Thymus (tissue), 11 donors: Measurements from ENCODE around the gene DYNC2H1. TPM values are rescaled to one million over a fixed set of nuclear protein-coding genes. Genes with fewer than 3 reads are reported as not detected.

Source experiments
- DNase-seq, 9 donors: peaks; one replicate each; pipeline ENCODE4 v3.0.0-alpha.2; 2013; ENCODE audit warnings: low spot score in 9 of 9, low read depth in 6 of 9, missing footprints in 1 of 9
- H3K27ac ChIP-seq, 2 donors: one replicate each; pipeline ENCODE4 v1.5.1; 2013; ENCODE audit warnings: control low read depth in 1 of 2, low read depth in 1 of 2, low read length in 1 of 2, mild to moderate bottlenecking in 1 of 2, moderate library complexity in 1 of 2
- H3K27me3 ChIP-seq, 2 donors: one replicate each; pipeline ENCODE4 v1.5.1; 2013; ENCODE audit warnings: low read length in 1 of 2; ENCODE audit not compliant: control insufficient read depth in 2 of 2, insufficient read depth in 1 of 2
- H3K36me3 ChIP-seq, 2 donors: one replicate each; pipeline ENCODE4 v1.5.1; 2013; ENCODE audit warnings: low read length in 1 of 2, mild to moderate bottlenecking in 1 of 2, moderate library complexity in 1 of 2; ENCODE audit not compliant: control insufficient read depth in 2 of 2, insufficient read depth in 2 of 2
- H3K4me1 ChIP-seq, 2 donors: one replicate each; pipeline ENCODE4 v1.5.1; 2013; ENCODE audit warnings: low read length in 2 of 2; ENCODE audit not compliant: control insufficient read depth in 2 of 2, insufficient read depth in 2 of 2
- H3K4me3 ChIP-seq, 2 donors: one replicate each; pipeline ENCODE4 v1.5.1; 2013; ENCODE audit warnings: low read length in 2 of 2, control low read depth in 1 of 2, mild to moderate bottlenecking in 1 of 2
- H3K9me3 ChIP-seq, 2 donors: one replicate each; pipeline ENCODE4 v1.5.1; 2013; ENCODE audit warnings: low read length in 1 of 2, mild to moderate bottlenecking in 1 of 2; ENCODE audit not compliant: control insufficient read depth in 2 of 2, insufficient read depth in 1 of 2
- WGBS: extraction: QIAGEN DNeasy Blood & Tissue Kit; methylation state at CpG from one replicate; pipeline ENCODE4 v1.1.7; 2013; 5-methylcytosine and 5-hydroxymethylcytosine counted together
- polyA plus RNA-seq: library from polyadenylated mRNA; stranded (reverse); fragments of 200-250 nt; gene quantifications from one replicate; pipeline ENCODE4 v1.2.3, GENCODE V29; 2013
- total RNA-seq: library from RNA; stranded (reverse); fragments of 120-200 nt; gene quantifications from one replicate; pipeline ENCODE4 v1.2.4, GENCODE V29; 2013
- donor health status: healthy.

The DYNC2H1 gene
- total and polyA plus RNA-seq, 2 donors, result 5.5 to 13.6 TPM

DNA sequence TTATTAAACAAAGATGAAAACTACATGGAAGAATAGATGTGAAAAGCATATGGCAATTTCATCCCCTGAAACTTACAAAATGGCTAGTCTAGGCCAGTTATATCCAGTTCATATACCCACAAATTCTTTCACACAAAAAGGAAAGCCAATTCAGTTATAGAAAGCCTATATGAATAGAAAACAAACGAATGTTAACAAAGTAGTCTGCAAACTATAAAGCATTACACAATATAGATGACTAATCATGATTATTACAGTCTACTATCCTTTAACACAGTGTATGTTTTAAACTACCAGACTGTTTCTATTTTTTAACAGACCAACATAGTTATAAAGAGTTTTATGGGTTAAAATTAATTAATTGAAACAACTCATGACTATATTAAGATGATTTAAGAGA lies 29.4 kb upstream of the DYNC2H1 start:
- no peak for DNase-seq
- no peak overlapping the region for H3K4me3 ChIP-seq
- H3K9me3 ChIP-seq, result peaks cover 0 to 1% of the 10 kb centered on the region in 2 donors
- peaks cover 13 to 40% of the 10 kb centered on the region in 2 donors for H3K36me3 ChIP-seq
- no peak overlapping the region for H3K27ac ChIP-seq
- WGBS, result 96% methylated on average over 1 of the region's 1 CpG
- H3K4me1 ChIP-seq, result no peaks in the 10 kb centered on the region
- no peaks in the 10 kb centered on the region for H3K27me3 ChIP-seq

DNA sequence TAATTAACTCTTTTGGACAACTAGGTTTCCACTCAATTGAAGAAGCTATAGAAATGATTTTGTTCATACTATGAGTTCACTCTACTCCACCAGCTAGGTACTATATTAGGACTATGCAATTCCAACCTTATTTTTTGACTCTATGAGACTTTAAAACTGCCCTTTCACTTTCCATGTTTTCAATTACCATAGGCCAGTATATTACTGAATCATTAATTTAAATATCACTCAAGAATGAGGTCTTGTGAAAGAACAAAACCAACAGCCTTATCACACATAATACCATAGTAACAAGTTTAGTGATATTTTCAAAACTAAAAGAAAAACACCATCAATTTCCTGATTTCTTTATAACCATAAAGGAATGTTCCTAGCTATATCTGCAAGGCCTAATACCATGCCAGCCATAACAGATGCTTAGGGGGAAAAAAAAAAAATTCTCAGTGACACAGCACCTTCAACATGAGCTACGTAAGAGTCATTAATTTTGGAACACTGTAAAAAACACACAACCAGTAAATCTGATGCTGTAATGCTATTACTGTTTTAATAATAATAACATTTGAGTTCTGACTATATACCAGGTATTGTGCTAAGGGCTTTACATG lies 23.4 kb upstream of the DYNC2H1 start:
- H3K36me3 ChIP-seq, result peaks cover 9 to 10% of the 10 kb centered on the region in 2 donors
- DNase-seq, result no peak
- H3K27me3 ChIP-seq, result no peaks in the 10 kb centered on the region
- H3K27ac ChIP-seq, result no peak overlapping the region
- 97% methylated on average over 1 of the region's 1 CpG for WGBS
- peaks cover under 1 to 5% of the 10 kb centered on the region in 2 donors for H3K4me1 ChIP-seq
- no peak overlapping the region for H3K4me3 ChIP-seq
- H3K9me3 ChIP-seq, result no peaks in the 10 kb centered on the region

DNA sequence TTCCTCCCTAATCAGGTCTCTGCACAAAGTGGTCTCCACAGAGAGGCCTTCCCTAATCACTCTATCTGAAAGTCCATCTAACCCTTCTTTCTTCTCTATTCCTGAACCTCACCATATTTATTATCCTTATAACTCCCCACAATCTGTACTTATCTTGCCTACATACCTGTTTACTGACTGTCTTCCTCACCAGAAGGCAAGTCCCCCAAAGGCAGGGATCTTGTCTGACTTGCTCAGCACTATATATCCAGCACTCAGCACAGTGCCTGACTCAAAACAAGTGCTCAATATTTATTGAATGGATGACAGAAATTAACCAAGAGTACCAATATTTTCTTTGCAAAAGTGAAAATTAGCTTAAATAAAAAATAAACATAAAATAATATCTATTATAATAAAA lies 22.8 kb upstream of the DYNC2H1 start:
- Histone ChIP-seq H3K9me3 (no peaks in the 10 kb centered on the region), H3K27me3 (no peaks in the 10 kb centered on the region), H3K4me3 (no peak overlapping the region), H3K36me3 (peaks cover 9 to 10% of the 10 kb centered on the region in 2 donors), H3K4me1 (peaks cover 3 to 8% of the 10 kb centered on the region in 2 donors), H3K27ac (no peak overlapping the region)
- DNase-seq, result no peak

DNA sequence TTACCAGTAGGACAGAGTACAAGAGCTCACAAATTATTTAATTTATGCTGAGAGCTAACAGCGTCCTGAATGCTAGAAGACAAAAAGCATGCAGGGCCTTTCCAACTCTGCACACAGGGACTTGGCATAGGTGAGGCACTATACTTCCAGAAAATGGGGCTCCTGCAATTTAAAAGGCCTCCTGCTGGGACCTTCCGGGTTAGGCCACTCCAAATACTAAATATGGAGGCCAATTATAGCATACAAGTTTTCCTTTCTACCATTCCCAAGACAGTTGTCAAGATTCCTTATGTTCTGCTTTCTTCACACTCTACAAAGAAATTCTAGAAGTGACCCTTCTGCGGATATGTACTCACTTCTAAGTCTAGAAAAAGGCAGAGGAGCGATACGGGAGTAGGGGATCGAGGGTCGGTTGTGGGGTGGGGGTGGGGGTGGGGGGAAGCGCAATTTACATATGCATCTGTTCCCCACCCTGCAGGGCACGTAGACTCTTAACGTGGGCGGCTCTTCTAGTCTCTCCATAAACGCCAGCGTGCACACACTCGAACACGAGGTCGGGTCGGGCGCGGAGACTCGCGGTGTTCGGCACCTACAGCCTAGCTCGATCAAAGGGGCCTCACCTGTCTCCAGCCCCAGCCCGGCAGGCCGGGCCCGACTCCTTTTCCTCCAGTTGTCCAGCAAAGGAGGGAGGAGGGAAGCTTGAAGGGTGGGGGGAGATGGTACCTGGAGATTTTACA lies 18.0 kb upstream of the DYNC2H1 start:
- WGBS, result 2% methylated on average over 26 of the region's 26 CpGs
- Histone ChIP-seq H3K27me3 (peaks cover 11 to 14% of the 10 kb centered on the region in 2 donors), H3K27ac (peak overlapping the region; percentile 69 to 77), H3K4me3 (peak overlapping the region; percentile 75 to 91), H3K9me3 (no peaks in the 10 kb centered on the region), H3K4me1 (peaks cover 7 to 13% of the 10 kb centered on the region in 2 donors), H3K36me3 (peaks cover 3 to 6% of the 10 kb centered on the region in 2 donors)
- DNase-seq, result peak in 6 of 9 donors; percentile 7 to 64 (median 36)

DNA sequence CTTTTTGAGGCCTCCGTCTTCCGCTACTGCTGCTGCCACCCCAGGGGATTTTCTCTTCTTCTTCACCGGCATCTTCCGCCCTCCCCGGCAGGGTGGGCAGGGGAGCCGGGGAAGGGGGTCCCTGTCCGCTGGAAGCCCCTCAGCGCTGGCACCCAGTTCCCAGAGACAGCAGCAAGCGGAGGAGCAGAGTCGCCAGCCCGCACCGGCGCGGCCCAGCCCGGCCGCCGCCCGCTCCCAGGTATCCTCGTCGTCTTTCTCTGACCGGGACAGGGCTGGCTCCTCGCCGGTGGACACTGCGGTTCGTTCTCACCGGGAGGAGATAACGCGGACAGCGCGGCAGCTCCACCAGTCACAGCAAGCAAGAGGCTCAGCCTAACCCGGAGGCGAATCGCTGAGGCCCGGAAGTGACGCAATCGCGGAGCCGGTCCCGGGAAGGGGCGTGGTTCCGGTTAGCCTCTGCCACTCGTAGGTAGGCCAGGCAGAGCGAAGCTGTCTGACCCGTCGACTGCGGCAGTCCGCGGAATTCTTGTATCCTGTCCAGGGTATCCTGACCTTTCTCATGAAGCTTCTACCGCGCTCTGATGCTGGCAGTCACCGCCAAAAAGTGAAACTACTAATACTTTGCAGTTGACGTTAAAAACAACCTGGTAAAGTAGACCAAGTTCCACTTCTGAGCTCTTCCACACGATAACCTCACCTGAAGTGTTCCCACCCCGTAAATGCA lies 17.3 kb upstream of the DYNC2H1 start, which contains the start of gene DCUN1D5:
Gene DCUN1D5, minus strand, starts transcription at position 360 of the 724 bp plus-strand sequence. Its CDS starts 288 bp downstream, at position 72.
- Histone ChIP-seq H3K27ac (peak within 1 kb of the TSS; percentile 69 to 86), H3K9me3 (no peaks in the 10 kb centered on the region), H3K4me1 (peaks cover 7 to 13% of the 10 kb centered on the region in 2 donors), H3K27me3 (peaks cover 11 to 17% of the 10 kb centered on the region in 2 donors), H3K36me3 (peaks cover 3 to 5% of the 10 kb centered on the region in 2 donors), H3K4me3 (peak within 1 kb of the TSS; percentile 75 to 91)
- WGBS, result under 1% methylated on average over 54 of the region's 54 CpGs
- DNase-seq, result peak; percentile 79 to 94 (median 87)

DNA sequence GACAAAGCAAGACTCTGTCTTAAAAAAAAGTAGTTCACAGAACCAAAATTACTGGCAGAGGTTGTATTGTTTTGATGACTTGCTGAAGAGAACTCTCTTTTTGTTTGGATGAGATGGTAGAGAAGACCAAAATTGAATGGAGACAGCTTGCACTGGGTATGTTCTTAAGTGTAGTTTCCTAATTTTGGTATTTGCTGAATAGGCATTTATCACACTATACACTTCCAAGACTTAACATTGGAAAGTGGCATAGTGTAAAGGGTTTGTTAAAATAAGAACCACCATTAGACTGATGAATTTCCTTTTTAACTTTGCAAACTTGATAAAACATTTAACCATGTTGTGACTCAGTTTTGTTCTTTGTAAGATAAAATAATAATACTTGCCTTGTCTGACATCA lies 11.9 kb upstream of the DYNC2H1 start:
- H3K4me3 ChIP-seq, result no peak overlapping the region
- H3K27ac ChIP-seq, result no peak overlapping the region
- H3K4me1 ChIP-seq, result peaks cover 3% of the 10 kb centered on the region in 2 donors
- no peaks in the 10 kb centered on the region for H3K36me3 ChIP-seq
- H3K9me3 ChIP-seq, result no peaks in the 10 kb centered on the region
- peaks cover 11 to 17% of the 10 kb centered on the region in 2 donors for H3K27me3 ChIP-seq
- no peak for DNase-seq

DNA sequence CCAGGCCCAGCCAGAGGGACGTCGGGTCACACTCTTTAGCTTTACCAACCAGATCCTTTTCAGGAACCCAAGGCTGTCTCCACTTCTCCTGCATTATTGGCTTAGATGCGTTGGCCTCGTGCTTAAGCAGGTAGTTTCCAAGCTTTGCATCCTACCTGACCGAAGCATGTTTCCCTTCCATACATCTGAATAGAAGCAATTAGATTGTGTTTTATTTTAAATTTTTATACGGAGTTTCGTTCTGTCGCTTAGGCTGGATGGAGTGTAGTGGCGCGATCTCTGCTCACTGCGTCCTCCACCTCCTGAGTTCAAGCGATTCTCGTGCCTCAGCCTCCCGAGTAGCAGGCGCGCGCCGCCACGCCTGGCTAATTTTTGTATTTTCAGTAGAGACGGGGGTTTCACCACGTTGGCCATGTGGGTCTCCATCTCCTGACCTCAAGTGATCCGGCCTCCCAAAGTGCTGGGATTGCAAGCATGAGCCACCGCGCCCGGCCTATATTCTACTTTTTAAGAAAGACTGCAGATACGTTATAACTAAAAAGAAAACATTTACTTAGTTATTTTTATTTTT lies 677 bp downstream of the DYNC2H1 start:
- no peaks in the 10 kb centered on the region for H3K36me3 ChIP-seq
- H3K4me1 ChIP-seq, result peaks cover 0 to 9% of the 10 kb centered on the region in 2 donors
- H3K4me3 ChIP-seq, result peak overlapping the region; percentile 51 to 60
- 20% methylated on average over 26 of the region's 26 CpGs for WGBS
- peak overlapping the region in 1 of 2 donors; percentile 27 for H3K27ac ChIP-seq
- no peak for DNase-seq
- peaks cover 0 to 15% of the 10 kb centered on the region in 2 donors for H3K27me3 ChIP-seq
- H3K9me3 ChIP-seq, result no peaks in the 10 kb centered on the region

DNA sequence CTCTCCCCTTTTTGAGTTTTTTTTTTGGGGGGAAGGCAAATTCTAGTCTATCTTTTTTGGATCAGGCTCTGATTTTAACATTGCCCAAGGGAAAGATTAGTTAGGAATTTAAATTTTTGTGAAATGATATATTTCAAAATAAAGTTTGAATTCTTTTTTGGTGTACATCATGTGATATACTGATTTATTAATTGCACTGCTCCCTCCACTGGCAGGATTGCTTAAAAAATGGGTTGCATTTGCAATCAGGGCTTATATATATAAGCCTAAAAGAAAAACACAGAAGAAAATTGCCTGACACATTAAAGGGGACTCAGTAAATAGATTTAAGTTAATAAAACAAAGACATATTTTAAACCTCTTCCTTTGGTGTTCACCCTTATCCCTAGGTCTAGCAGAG lies 1.2 kb downstream of the DYNC2H1 start:
- Histone ChIP-seq H3K27ac (no peak overlapping the region), H3K4me3 (no peak overlapping the region), H3K27me3 (peaks cover 0 to 15% of the 10 kb centered on the region in 2 donors), H3K4me1 (peaks cover 0 to 9% of the 10 kb centered on the region in 2 donors), H3K36me3 (no peaks in the 10 kb centered on the region), H3K9me3 (no peaks in the 10 kb centered on the region)
- no peak for DNase-seq
